Measurements from ENCODE around the gene FAM174B. TPM values are rescaled to one million over a fixed set of nuclear protein-coding genes. Genes with fewer than 3 reads are reported as not detected.

FAM174B gene
- total and polyA plus RNA-seq, 10 of the 15 experiments (the other 5 are each of a cell fraction or from before 2014, with no cell fraction given): 0.71 to 15.9 (median 4.2) TPM

DNA sequence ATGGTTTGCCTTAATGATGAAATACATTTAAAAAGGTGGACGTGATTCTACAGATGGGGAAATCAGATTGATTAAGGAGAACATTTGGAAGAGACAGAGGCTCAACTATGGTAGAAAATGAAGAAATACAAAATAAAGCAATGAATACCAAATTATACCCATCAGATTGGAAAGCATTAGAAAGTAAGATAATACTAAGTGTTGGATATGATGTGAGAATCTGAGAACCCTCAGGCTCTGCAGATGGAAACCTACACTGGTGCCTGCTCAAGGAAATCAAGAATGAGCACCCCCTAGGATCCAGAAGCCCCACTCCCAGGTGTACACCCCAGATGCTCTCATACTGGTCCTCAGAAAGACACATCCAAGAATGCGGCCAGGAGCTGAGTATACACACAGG is 4.6 kb downstream of the FAM174B start:
- no TSS peak for BruUV-seq (replicated peaks)
- FAIRE-seq: no peak
- DNase-seq (ENCODE audit: low read depth, low spot score): no peak
- no peak overlapping the region for H3K27ac ChIP-seq (ENCODE audit: control insufficient read depth, insufficient read depth)
- ATAC-seq: no peak
- no peak for TF ChIP-seq DPF2 (IDR thresholded peaks at IDR 0.05)
- TF ChIP-seq MTA2 (IDR thresholded peaks at IDR 0.05; ENCODE audit: low read depth): no peak
- no peak for TF ChIP-seq RUNX3 (IDR thresholded peaks at IDR 0.05; ENCODE audit: low read length)
- TF ChIP-seq SREBF2 (IDR thresholded peaks at IDR 0.05; ENCODE audit: low read length): no peak
- TF ChIP-seq, protein P1, sequence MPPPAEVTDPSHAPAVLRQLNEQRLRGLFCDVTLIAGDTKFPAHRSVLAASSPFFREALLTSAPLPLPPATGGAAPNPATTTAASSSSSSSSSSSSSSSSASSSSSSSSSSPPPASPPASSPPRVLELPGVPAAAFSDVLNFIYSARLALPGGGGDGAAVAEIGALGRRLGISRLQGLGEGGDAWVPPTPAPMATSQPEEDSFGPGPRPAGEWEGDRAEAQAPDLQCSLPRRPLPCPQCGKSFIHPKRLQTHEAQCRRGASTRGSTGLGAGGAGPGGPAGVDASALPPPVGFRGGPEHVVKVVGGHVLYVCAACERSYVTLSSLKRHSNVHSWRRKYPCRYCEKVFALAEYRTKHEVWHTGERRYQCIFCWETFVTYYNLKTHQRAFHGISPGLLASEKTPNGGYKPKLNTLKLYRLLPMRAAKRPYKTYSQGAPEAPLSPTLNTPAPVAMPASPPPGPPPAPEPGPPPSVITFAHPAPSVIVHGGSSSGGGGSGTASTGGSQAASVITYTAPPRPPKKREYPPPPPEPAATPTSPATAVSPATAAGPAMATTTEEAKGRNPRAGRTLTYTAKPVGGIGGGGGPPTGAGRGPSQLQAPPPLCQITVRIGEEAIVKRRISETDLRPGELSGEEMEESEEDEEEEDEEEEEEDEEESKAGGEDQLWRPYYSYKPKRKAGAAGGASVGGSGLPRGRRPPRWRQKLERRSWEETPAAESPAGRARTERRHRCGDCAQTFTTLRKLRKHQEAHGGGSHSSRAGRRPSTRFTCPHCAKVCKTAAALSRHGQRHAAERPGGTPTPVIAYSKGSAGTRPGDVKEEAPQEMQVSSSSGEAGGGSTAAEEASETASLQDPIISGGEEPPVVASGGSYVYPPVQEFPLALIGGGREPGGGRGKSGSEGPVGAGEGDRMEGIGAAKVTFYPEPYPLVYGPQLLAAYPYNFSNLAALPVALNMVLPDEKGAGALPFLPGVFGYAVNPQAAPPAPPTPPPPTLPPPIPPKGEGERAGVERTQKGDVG (CRISPR knock-in tag; IDR thresholded peaks at IDR 0.05): no peak
- TF ChIP-seq, protein P2, sequence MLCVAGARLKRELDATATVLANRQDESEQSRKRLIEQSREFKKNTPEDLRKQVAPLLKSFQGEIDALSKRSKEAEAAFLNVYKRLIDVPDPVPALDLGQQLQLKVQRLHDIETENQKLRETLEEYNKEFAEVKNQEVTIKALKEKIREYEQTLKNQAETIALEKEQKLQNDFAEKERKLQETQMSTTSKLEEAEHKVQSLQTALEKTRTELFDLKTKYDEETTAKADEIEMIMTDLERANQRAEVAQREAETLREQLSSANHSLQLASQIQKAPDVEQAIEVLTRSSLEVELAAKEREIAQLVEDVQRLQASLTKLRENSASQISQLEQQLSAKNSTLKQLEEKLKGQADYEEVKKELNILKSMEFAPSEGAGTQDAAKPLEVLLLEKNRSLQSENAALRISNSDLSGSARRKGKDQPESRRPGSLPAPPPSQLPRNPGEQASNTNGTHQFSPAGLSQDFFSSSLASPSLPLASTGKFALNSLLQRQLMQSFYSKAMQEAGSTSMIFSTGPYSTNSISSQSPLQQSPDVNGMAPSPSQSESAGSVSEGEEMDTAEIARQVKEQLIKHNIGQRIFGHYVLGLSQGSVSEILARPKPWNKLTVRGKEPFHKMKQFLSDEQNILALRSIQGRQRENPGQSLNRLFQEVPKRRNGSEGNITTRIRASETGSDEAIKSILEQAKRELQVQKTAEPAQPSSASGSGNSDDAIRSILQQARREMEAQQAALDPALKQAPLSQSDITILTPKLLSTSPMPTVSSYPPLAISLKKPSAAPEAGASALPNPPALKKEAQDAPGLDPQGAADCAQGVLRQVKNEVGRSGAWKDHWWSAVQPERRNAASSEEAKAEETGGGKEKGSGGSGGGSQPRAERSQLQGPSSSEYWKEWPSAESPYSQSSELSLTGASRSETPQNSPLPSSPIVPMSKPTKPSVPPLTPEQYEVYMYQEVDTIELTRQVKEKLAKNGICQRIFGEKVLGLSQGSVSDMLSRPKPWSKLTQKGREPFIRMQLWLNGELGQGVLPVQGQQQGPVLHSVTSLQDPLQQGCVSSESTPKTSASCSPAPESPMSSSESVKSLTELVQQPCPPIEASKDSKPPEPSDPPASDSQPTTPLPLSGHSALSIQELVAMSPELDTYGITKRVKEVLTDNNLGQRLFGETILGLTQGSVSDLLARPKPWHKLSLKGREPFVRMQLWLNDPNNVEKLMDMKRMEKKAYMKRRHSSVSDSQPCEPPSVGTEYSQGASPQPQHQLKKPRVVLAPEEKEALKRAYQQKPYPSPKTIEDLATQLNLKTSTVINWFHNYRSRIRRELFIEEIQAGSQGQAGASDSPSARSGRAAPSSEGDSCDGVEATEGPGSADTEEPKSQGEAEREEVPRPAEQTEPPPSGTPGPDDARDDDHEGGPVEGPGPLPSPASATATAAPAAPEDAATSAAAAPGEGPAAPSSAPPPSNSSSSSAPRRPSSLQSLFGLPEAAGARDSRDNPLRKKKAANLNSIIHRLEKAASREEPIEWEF (IDR thresholded peaks at IDR 0.05; ENCODE audit: insufficient replicate concordance, low read depth, low read length): no peak
- TF ChIP-seq NKRF (conservative IDR thresholded peaks at IDR 0.05): no peak
- no peak for TF ChIP-seq ATF7 (IDR thresholded peaks at IDR 0.05; ENCODE audit: low read depth)
- TF ChIP-seq, protein P3, sequence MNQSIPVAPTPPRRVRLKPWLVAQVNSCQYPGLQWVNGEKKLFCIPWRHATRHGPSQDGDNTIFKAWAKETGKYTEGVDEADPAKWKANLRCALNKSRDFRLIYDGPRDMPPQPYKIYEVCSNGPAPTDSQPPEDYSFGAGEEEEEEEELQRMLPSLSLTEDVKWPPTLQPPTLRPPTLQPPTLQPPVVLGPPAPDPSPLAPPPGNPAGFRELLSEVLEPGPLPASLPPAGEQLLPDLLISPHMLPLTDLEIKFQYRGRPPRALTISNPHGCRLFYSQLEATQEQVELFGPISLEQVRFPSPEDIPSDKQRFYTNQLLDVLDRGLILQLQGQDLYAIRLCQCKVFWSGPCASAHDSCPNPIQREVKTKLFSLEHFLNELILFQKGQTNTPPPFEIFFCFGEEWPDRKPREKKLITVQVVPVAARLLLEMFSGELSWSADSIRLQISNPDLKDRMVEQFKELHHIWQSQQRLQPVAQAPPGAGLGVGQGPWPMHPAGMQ (IDR thresholded peaks at IDR 0.05; ENCODE audit: borderline replicate concordance): no peak
- TF ChIP-seq CBX5 (IDR thresholded peaks at IDR 0.05; ENCODE audit: low read depth): no peak
- peaks cover 2% of the 10 kb centered on the region; the same call in 1 of the 2 replicates for H3K4me1 ChIP-seq (ENCODE audit: control insufficient read depth, insufficient read depth, low read length)
- H4K20me1 ChIP-seq (ENCODE audit: control insufficient read depth, insufficient read depth): no peaks in the 10 kb centered on the region
- in situ Hi-C loops (cut with MboI) (loop anchor here (10.0 kb wide), 1 partner anchor 264 kb away; no protein-coding TSS in a partner anchor), intact Hi-C loops (cut with micrococcal nuclease; ENCODE audit: unreplicated experiment) (no loop called here)
- H2AFZ ChIP-seq (ENCODE audit: control insufficient read depth, low read depth, low read length): no peak overlapping the region
- ChIA-PET POLR2A (no interaction called here), CTCF (interaction anchor here (1.0 to 2.2 kb wide), 4 partner anchors 13 to 64 kb away, joined by 3 to 10 read pairs (median 6); no protein-coding TSS in a partner anchor), SMC1A (ENCODE audit: uncharacterized antibody, unreplicated experiment) (interaction anchor here (0.7 to 1.9 kb wide), 3 partner anchors 15 to 65 kb away, joined by 3 to 6 read pairs (median 3); no protein-coding TSS in a partner anchor), RAD21 (ENCODE audit: unreplicated experiment) (no interaction called here)
- no peaks in the 10 kb centered on the region for H3K27me3 ChIP-seq (replicated peaks in 1 of 2; ENCODE audit: control insufficient read depth in 2 of 2, insufficient read depth in 2 of 2, low read length in 1 of 2)
- no peaks in the 10 kb centered on the region; a peak in 1 of 4 replicates for H3K36me3 ChIP-seq (ENCODE audit: control insufficient read depth in 2 of 2, insufficient read depth in 2 of 2, low read length in 1 of 2)
- 0 out of 2 replicates have a peak overlapping the region, but pooled peaks have one; percentile 19 for H3K4me3 ChIP-seq
- peaks cover 71% of the 10 kb centered on the region for H3K79me2 ChIP-seq (ENCODE audit: control insufficient read depth, insufficient read depth, low read length)
- 59% methylated on average over 2 of the region's 2 CpGs for WGBS (ENCODE audit: insufficient coverage, insufficient replicate concordance, low lambda C conversion rate, missing lambda C conversion rate)
- peaks cover 6% of the 10 kb centered on the region; the same call in 2 of the 3 replicates for H3K9me3 ChIP-seq (replicated peaks; ENCODE audit: control insufficient read depth, insufficient read depth, low read length)
- no peak overlapping the region for H3K9ac ChIP-seq (ENCODE audit: control insufficient read depth, insufficient read depth, low read length)
- no peak overlapping the region for H3K4me2 ChIP-seq (ENCODE audit: control insufficient read depth, insufficient read depth)
